Cardiac fibroblast (primary cell): Measurements from ENCODE around the gene GABPB1.

Source experiments
- DNase-seq, 2 donors: peaks; one replicate each; pipeline versions ENCODE4 v3.0.0 to v3.0.0-alpha.2; 2010; ENCODE audit warnings: low read depth in 2 of 2
- H3K4me3 ChIP-seq, 2 donors: replicated peaks in 1 of 2; 1 replicate in 1 of 2; 2 replicates in 1 of 2; pipeline ENCODE4 v1.5.1; 2011; ENCODE audit warnings: low read depth in 2 of 2, low read length in 2 of 2, mild to moderate bottlenecking in 2 of 2, moderate library complexity in 1 of 2
- CTCF ChIP-seq: IDR thresholded peaks from one replicate; pipeline ENCODE4 v1.5.1; 2011; ENCODE audit warnings: low read depth, mild to moderate bottlenecking, low read length, inconsistent platforms

Gene GABPB1

GRCh38 chr15:50228866-50229265, 126.1 kb downstream of the GABPB1 start:
- no peak for DNase-seq
- H3K4me3 ChIP-seq = no peak overlapping the region
- TF ChIP-seq CTCF = no peak

DNA sequence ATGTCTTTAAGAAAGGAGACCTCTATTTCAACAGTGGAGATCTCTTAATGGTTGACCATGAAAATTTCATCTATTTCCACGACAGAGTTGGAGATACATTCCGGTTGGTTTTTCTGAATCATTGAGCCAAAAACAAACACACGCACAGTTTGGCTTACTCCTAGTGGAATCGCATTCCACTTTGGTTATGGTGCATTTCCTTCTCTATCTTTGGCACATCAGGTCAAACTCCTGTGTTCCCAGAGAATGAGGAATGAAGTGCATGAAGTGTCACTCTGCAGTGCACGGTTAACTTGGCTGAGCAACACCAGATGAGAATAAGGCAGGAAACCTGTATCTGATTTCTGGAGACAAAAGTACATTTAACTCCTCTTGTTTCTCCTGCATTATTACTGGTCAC, 127.9 kb downstream of the GABPB1 start:
- no peak overlapping the region for H3K4me3 ChIP-seq
- TF ChIP-seq CTCF = no peak
- peak in 1 of 2 donors; percentile 41 for DNase-seq

DNA sequence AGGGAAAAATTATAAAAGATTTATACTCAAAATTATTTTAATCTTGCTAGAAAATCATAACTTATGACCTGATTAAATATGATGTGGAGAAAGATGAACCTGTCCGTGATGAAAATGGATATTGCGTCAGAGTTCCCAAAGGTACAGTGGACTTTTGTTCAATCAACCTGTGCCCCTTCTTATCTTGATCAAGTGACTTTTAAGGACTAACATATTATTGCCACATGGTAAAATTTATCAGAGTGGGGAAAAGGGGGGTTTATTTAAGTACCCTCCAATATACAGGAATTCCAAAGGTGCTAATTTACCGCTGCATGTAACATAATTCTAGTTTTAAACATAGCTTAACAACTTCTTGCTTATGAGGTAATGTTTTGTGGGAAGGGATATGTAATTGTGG, 129.1 kb downstream of the GABPB1 start:
- DNase-seq = no peak
- no peak for TF ChIP-seq CTCF
- no peak overlapping the region for H3K4me3 ChIP-seq
